GM08714 (cell line): ENCODE results near the gene RPRD1A.
"Not testable (repeated sequence)": the region's sequence is repeated elsewhere in the genome, so short reads cannot be mapped to it uniquely, and the experiment has no call there.

Experiments
- H3K4me3 ChIP-seq: fragments of 200-500 bp; sonication (Bioruptor generic); 2 replicates; pipeline ENCODE4 v1.5.1; 2014; ENCODE audit warnings: mild to moderate bottlenecking, low read length, inconsistent platforms
- ZNF274 ChIP-seq: IDR thresholded peaks from 2 replicates; pipeline ENCODE4 v1.6.1; 2012; ENCODE audit warnings: mild to moderate bottlenecking, low read depth, low read length

RPRD1A gene

GRCh38 chr18:36058674-36059073 lies 8.7 kb downstream of the RPRD1A start:
- H3K4me3 ChIP-seq = no peak overlapping the region
- TF ChIP-seq ZNF274 = no peak

GRCh38 chr18:36051760-36052159 lies 15.6 kb downstream of the RPRD1A start:
- H3K4me3 ChIP-seq = no peak overlapping the region
- TF ChIP-seq ZNF274 = no peak

- TF ChIP-seq ZNF274 = no peak
- H3K4me3 ChIP-seq = no peak overlapping the region
Observed at GRCh38 chr18:36050479-36050878, 16.9 kb downstream of the RPRD1A start.

GRCh38 chr18:36047521-36047920 lies 19.8 kb downstream of the RPRD1A start:
- TF ChIP-seq ZNF274 = no peak
- no peak overlapping the region for H3K4me3 ChIP-seq

- no peak overlapping the region for H3K4me3 ChIP-seq
- TF ChIP-seq ZNF274 = no peak
Observed at GRCh38 chr18:36046898-36047297, 20.5 kb downstream of the RPRD1A start.

GRCh38 chr18:36045241-36045991 lies 21.9 kb downstream of the RPRD1A start:
- TF ChIP-seq ZNF274 = no peak
- no peak overlapping the region for H3K4me3 ChIP-seq

GRCh38 chr18:36043153-36043552 lies 24.2 kb downstream of the RPRD1A start:
- H3K4me3 ChIP-seq = no peak overlapping the region
- no peak for TF ChIP-seq ZNF274

GRCh38 chr18:36041146-36041545 lies 26.2 kb downstream of the RPRD1A start:
- no peak overlapping the region for H3K4me3 ChIP-seq
- no peak for TF ChIP-seq ZNF274

GRCh38 chr18:36038102-36038663 lies 29.2 kb downstream of the RPRD1A start:
- no peak overlapping the region for H3K4me3 ChIP-seq
- TF ChIP-seq ZNF274 = no peak

- no peak overlapping the region for H3K4me3 ChIP-seq
- TF ChIP-seq ZNF274 = no peak
Observed at GRCh38 chr18:36035253-36035652, 32.1 kb downstream of the RPRD1A start.

GRCh38 chr18:36034299-36034895 lies 33.0 kb downstream of the RPRD1A start:
- TF ChIP-seq ZNF274 = no peak
- H3K4me3 ChIP-seq = no peak overlapping the region

- H3K4me3 ChIP-seq = no peak overlapping the region
- no peak for TF ChIP-seq ZNF274
Observed at GRCh38 chr18:36031903-36032302, 35.5 kb downstream of the RPRD1A start.

GRCh38 chr18:36031407-36031806 lies 36.0 kb downstream of the RPRD1A start:
- TF ChIP-seq ZNF274 = no peak

GRCh38 chr18:36028859-36029258 lies 38.5 kb downstream of the RPRD1A start:
- no peak overlapping the region for H3K4me3 ChIP-seq
- no peak for TF ChIP-seq ZNF274

More at GRCh38 chr18:36031407-36031806, 36.0 kb downstream of the RPRD1A start:
- no peak overlapping the region for H3K4me3 ChIP-seq

GRCh38 chr18:36025025-36025424 lies 42.3 kb downstream of the RPRD1A start:
- H3K4me3 ChIP-seq = no peak overlapping the region
- no peak for TF ChIP-seq ZNF274

GRCh38 chr18:36024241-36024640 lies 43.1 kb downstream of the RPRD1A start:
- H3K4me3 ChIP-seq = not testable (repeated sequence)
